PC-9 (cell line): Measurements from ENCODE around the gene DDX41.

Experiments
- CTCF ChIP-seq: fragments of 200-600 bp; sonication (generic); conservative IDR thresholded peaks from 2 replicates; pipeline ENCODE4 v1.6.1; 2017; ENCODE audit warnings: mixed run types, antibody characterized with exemption, mild to moderate bottlenecking, moderate library complexity
- EZH2 ChIP-seq: fragments of 200-600 bp; sonication (generic); IDR thresholded peaks from 2 replicates; pipeline ENCODE4 v1.8.0; 2017; ENCODE audit warnings: antibody characterized with exemption, low read depth

- TF ChIP-seq CTCF (peak; percentile 64), EZH2 (no peak)
Observed at GRCh38 chr5:177496070-177496726, 20.6 kb downstream of the DDX41 start.
